GM18861 (cell line): Measurements from ENCODE around the gene MIGA1.
"Not testable (repeated sequence)": the region's sequence is repeated elsewhere in the genome, so short reads cannot be mapped to it uniquely, and the experiment has no call there.

ENCODE experiments used
- ATAC-seq: cut with Tn5 transposase; IDR thresholded peaks from one replicate; pipeline ENCODE4 v1.9.1; 2021; ENCODE audit not compliant: unreplicated experiment

The MIGA1 gene

DNA sequence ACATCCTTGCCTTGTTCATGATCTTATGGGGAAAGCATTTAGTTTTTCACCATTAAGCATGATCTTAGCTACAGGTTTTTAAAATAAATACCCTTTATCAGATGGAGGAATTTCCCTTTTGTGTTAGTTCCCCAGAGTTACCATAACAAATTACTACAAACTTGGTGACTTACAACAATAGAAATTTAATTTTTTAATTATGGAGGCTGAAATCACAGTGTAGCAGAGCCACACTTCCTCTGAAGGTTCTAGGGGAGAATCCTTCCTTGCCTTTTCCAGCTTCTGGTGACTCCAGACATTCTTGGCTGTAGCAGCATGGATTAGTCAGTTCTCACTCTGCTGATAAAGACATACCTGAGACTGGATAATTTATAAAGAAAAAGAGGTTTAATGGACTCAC, 18.5 kb downstream of the MIGA1 start:
- no peak for ATAC-seq

- no peak for ATAC-seq
Measured at GRCh38 chr1:77802026-77802425, 22.6 kb downstream of the MIGA1 start.

GRCh38 chr1:77803371-77803770, 23.9 kb downstream of the MIGA1 start:
- no peak for ATAC-seq

DNA sequence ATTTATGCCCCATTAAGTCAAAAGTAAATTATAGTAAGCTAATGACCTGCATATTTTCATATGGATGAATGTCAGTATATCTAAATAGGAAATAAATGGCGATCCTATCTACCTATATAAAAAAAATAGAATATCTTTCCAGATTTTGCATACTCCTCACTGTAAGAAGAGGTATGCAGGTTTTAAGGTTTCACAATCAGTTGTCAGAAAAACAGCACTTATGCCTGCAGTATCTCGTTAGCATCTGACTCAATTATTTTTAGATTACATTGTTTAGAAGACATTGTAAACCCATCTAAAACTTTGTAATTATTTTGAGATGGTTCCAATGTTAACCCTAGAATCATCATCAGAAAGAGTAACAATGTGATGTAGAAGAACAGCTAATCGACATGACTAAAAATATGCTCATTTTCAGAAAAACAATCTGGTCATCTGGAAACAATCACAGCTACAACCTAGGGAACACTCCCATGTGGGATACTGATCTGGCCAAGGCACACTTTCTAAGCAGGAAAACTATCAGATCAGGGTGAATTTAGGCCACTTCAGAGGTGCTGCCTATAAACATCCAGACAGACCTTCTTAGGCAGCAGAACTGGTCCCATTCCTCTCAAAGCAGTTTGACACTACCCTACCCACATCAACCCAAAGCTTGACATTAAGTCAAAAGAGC, 30.5 kb downstream of the MIGA1 start:
- not testable (repeated sequence) for ATAC-seq

DNA sequence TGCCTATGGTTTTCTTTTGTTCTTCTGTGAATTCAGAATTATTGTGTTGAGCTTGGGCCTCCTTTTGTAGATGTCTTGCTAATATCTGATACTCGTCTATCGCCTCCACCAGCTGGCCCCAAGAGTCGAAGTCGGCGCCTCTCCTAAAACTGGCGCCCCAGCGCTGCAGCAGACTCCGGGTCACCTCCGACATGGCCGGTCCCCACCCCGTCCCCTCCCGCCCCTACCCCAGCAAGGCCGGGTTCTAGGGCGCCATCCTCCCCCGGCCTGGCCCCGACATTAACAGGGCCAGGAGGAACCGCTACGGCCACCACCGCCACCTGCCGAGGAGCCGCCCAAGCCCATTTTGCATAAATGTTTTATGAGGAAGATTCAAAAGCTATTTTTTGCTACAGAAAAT, 32.1 kb downstream of the MIGA1 start:
- ATAC-seq, result not testable (repeated sequence)

GRCh38 chr1:77817368-77818209, 38.1 kb downstream of the MIGA1 start:
- ATAC-seq, result no peak

- no peak for ATAC-seq
Measured at GRCh38 chr1:77820121-77820520, 40.7 kb downstream of the MIGA1 start.

DNA sequence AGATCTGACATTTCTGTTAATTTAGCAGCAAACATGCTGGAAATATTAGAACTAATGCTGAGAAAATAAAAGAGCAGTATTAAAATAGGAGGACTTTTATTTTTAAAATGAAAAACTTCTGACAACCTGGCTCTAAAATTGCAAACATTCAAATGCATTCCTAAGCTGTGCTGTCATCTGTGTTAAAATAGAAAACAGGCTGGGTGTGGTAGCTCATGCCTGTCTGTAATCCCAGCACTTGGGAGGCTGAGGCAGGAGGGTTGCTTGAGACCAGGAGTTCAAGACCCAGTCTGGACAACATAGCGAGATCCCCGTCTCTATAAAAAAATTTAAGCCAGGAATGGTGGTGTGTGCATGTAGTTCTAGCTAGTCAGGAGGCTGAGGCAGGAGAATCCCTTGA, 44.6 kb downstream of the MIGA1 start:
- no peak for ATAC-seq

GRCh38 chr1:77824694-77825093, 45.2 kb downstream of the MIGA1 start:
- no peak for ATAC-seq

GRCh38 chr1:77825131-77825709, 45.8 kb downstream of the MIGA1 start:
- ATAC-seq, result peak; percentile 76

DNA sequence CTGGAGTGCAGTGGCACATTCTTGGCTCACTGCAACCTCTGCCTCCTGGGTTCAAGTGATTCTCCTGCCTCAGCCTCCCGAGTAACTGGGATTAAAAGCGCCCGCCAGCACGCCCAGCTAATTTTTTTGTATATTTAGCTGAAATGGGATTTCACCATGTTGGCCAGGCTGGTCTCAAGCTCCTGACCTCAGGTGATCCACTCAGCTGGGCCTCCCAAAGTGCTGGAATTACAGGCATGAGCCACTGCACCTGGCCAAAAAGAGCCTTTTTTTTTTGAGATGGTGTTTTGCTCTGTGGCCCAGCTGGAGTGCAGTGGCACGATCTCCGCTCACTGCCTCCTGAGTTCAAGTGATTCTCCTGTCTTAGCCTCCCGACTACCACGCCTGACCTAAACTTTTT, 47.4 kb downstream of the MIGA1 start:
- not testable (repeated sequence) for ATAC-seq

GRCh38 chr1:77828098-77828497, 48.6 kb downstream of the MIGA1 start:
- no peak for ATAC-seq

GRCh38 chr1:77829851-77830250, 50.4 kb downstream of the MIGA1 start:
- no peak for ATAC-seq

GRCh38 chr1:77830946-77831345, 51.5 kb downstream of the MIGA1 start:
- no peak for ATAC-seq

GRCh38 chr1:77831566-77831965, 52.1 kb downstream of the MIGA1 start:
- no peak for ATAC-seq

DNA sequence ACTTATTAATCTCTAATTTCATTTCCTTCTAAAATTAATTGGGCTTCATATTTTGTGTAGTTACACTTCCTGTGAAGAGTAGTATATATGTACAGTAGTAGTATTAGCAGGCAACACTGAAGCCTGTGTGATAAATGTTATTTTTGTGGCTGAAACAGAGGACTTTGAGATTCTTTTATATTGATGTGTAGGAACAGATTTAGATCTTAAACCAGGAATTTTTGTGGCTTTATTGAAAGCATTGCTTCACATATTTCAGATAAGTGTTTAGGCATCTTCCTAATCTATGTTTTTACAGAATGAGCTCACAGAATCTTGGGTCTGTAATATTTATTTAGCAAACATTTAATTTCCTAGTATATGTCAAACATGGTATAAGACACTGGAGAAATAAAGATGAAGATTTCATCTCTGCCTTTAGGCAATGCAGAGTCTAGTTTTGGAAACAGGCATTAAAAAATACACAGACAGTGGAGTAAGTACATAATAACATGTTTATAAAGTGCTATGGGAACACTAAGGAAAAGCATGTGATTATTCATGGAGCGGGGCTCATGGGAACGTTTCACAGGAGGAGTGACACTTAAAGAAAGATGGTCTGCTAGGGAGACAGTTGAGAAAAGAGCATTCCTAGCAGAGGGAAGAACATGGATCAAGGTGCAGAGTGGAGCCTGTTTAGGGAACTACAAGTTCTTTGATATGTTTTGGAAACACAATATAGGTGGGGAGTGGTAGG, 52.7 kb downstream of the MIGA1 start:
- no peak for ATAC-seq

DNA sequence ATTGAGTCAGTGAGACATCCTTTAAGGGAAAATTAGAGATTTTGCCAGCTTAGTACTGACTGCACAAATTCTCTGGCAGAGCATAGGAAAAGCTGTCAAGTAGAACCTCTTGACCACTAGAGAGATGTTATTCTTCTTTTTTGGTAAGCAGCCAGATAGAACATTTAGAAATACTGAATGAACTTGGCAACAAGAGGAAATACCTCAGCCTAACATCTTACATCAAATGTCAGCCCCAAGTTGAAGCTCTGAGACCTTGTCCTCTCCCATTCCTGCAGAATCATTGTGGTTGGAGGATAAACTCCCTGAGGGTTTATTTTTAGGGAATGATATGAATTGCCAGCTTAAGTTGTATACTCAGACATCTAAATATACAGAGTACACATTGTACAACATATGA, 53.5 kb downstream of the MIGA1 start:
- no peak for ATAC-seq

- ATAC-seq, result no peak
Measured at GRCh38 chr1:77833521-77834100, 54.2 kb downstream of the MIGA1 start.

GRCh38 chr1:77834771-77835334, 55.4 kb downstream of the MIGA1 start:
- no peak for ATAC-seq

GRCh38 chr1:77841574-77841973, 62.1 kb downstream of the MIGA1 start:
- ATAC-seq, result no peak

GRCh38 chr1:77845951-77846350, 66.5 kb downstream of the MIGA1 start:
- ATAC-seq, result no peak
